GM18907 (cell line): ENCODE data around the gene RLN2.
"Not testable (repeated sequence)": the region's sequence is repeated elsewhere in the genome, so short reads cannot be mapped to it uniquely, and the experiment has no call there.

Experiments
- ATAC-seq: cut with Tn5 transposase; IDR thresholded peaks from one replicate; pipeline ENCODE4 v1.9.1; 2021; ENCODE audit warnings: mild to moderate bottlenecking, moderate library complexity; ENCODE audit not compliant: unreplicated experiment

Gene RLN2, protein sequence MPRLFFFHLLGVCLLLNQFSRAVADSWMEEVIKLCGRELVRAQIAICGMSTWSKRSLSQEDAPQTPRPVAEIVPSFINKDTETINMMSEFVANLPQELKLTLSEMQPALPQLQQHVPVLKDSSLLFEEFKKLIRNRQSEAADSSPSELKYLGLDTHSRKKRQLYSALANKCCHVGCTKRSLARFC

DNA sequence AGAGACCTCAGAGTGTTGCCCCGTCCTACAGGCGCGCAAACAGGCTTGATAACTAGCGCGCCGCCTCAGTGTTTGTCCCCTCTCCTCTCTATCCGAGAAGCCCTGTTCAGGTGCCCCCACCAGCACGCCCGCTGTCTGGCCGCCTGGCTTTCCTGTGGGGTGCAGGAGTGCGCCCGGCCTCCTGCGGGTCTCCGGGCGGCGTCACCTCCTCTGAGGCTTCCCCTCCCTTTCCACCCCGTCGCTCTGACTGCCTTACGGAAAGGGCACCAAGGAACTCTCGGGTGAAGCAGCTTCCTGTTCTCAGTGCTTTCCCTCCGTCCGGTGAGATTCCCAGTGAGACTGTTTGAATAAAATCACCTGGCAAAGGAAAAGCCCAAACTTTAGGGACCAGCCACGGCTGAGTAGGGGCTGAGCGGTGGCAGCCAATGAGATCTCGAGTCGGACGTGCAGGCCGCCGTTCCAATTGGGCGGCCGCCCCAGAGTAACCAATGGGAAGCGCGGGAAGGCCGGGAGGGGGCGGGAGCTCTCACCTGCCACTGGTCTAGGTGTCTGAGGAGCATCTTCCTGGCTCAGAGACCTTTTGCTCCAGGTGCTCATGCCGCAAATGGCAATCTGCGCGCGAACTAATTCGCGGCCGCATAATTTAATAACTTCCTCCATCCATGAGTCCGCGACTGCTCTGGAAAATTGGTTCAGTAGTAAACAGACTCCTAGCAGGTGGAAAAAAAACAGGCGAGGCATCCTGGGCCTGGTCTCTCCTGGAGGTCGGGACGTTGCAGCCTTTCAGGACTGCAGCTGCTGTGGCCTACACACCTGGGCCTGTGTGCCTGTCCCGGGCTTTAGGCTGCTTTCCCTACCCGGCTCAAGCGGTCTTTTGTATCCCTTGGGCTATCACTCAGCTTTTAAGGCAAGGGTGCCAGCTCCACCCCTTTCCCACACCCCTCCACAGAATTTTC is at the start of gene RLN2:
Gene RLN2 (minus strand): TSS at position 877 of the 956 bp plus-strand sequence. CDS start 136 bp downstream, at position 741.
- peak; percentile 97 for ATAC-seq

GRCh38 chr9:5354184-5354583 is 49.7 kb upstream of the RLN2 start:
- ATAC-seq: no peak

DNA sequence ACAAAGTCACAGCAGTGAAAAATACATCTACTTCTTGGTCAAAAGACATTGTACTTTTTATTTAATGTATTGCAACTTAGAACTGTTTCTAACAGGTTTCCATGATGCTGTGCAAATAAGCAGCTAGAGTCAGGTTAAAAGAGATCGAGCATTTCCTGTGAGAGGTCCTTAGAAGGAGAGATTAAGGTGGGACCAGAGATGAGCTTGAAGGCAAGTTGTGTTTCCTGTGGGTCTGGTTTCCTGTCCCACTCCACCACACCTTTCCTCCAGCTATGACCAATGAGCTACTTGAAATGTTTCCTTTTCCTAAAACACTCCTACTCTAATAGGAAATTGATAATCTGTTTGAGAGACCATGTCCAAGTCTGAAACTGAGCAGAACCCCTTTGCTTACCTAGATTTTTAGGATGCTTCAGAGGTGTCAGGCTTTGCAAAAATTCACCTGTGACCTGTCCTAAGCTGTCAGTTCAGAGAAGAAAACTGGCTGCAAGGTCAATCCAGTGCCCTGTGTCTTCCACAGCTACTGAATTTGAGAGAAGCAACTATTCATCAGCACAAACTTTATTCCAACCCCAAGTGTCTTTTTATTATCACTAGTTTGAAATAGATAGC is 48.2 kb upstream of the RLN2 start:
- no peak for ATAC-seq

GRCh38 chr9:5338992-5339981 is 34.8 kb upstream of the RLN2 start, which contains the start of gene RLN1:
Gene RLN1 (minus strand): TSS chr9:5339876. CDS start chr9:5339746, 130 bp downstream.
- ATAC-seq: peak; percentile 99

DNA sequence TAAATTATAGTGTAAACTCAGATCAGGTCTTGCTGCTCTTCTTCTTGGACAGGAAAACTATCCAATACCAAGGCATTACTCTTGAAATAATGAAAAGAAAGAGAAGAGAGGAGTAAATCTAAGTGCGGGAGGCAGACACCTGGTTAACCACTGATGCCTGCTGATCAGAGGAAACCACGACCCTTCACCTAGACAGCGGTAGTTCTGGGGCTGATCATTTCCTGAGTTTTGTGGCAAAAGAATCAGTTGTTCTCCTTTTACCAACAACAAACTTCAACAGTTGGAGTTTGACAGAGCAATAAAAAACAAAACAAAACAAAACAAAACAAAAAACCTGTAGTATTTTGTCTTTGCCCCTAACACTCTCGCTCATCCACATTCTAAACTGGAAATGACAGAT is 32.2 kb upstream of the RLN2 start:
- no peak for ATAC-seq

DNA sequence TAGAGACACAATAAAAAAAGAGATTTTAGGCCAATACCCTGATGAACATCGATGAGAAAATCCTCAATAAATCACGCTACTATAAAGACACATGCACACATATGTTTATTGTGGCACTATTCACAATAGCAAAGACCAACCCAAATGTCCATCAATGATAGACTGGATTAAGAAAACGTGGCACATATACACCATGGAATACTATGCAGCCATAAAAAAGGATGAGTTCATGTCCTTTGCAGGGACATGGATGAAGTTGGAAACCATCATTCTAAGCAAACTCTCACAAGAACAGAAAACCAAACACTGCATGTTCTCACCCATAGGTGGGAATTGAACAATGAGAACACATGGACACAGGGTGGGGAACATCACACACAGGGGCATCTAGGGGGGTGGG is 26.8 kb upstream of the RLN2 start:
- not testable (repeated sequence) for ATAC-seq

GRCh38 chr9:5326893-5327548 is 22.5 kb upstream of the RLN2 start:
- ATAC-seq: no peak

DNA sequence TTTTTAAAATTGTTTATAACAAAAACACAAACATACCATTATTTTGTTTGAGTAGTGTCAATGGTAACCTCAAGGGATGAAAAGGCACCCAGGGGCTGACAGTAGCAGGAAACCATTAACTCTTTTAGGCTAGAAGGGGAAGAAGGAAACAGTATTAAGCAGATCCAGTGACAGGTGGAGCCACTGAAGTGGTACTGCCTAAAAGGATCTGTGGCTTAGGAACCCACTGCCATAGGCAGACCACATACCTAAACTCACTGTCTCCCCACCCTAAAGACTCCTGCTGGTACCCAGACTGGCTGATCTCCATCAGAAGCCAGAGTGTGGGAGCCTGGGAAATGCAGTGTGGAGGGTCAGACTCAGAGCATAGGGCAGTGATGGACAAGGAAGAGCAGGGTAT is 21.7 kb upstream of the RLN2 start:
- no peak for ATAC-seq

- ATAC-seq: not testable (repeated sequence)
Observed at GRCh38 chr9:5321601-5322000, 17.1 kb upstream of the RLN2 start.

DNA sequence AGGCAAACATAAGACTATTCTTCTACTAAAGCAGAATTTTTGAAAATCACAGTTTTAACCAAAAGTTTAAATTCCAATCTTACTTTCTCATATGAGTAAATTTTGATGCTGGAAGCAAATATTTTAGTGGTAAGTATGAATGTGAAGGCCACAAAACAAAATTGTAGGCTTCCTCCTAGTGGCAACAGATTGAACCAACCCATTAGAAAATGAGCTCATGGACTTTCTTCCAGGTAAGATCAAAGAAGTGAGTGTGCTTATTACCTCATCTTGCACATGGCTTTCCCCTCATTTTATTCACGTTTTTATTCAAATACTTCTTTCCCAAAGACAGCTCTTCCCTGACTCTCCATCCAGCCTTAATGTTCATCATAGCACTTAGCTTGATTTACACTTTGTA is 16.5 kb upstream of the RLN2 start:
- ATAC-seq: no peak

DNA sequence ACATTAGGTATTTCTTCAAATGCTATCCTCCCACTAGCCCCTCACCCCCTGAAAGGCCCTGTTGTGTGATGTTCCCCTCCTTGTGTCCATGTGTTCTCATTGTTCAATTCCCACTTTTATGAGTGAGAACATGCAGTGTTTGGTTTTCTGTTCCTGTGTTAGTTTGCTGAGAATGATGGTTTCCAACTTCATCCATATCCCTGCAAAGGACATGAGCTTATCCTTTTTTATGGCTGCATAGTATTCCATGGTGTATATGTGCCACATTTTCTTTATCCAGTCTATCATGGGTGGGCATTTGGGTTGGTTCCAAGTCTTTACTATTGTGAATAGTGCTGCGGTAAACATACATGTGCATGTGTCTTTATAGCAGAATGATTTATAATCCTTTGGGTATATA is 11.9 kb upstream of the RLN2 start:
- not testable (repeated sequence) for ATAC-seq

DNA sequence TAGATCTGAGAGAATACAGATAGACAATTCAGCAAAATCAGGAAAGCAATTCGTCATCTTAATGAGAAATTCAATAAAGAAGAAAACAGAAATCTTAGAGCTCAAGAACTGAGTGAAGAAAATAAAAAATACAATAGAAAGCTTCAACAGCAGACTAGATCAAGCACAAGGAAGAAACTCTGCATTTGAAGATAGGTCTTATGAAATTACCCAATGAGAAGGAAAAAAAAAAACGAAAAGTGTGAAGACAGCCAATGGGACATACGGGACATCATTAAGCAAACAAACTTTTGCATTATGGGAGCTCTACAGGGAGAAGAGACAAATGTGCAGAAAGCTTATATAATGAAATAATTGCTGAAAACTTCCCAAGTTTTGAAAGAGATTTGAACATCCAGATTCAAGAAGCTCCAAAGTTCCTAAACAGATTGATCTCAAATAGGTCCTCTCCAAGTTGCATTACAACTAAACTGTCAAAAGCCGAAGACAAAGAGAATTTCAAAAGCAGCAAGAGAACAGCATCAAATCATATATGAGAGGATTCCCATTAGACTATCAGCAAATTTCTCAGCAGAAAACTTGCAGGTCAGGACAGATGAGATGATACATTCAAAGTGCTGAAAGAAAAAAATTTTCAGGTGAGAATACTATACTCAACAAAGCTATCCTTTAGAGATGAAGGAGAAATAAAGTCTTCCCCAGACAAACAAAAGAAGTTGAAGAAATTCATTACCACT is 10.8 kb upstream of the RLN2 start:
- no peak for ATAC-seq

DNA sequence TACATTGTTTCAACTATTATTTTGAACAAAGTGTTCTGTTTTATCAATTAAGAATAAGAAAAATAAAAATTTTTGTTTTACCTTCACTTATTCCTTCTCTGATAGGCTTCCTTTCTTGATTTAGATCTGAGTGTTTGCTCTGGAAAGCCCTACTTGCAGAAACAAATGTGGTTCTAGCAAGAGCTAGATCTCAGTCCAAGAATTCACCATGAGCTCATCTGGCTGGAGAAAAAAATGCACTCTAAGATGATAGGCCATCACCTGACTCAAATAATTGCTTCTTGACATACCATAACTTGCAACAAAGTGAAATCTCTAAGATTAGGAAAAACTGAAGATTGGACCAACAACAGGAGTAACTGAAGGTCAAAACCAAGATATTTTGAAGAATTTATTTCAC is 6.3 kb upstream of the RLN2 start:
- no peak for ATAC-seq

GRCh38 chr9:5305741-5306140 is 1.2 kb upstream of the RLN2 start:
- ATAC-seq: no peak

GRCh38 chr9:5301544-5301943 is 3.0 kb downstream of the RLN2 start:
- no peak for ATAC-seq

DNA sequence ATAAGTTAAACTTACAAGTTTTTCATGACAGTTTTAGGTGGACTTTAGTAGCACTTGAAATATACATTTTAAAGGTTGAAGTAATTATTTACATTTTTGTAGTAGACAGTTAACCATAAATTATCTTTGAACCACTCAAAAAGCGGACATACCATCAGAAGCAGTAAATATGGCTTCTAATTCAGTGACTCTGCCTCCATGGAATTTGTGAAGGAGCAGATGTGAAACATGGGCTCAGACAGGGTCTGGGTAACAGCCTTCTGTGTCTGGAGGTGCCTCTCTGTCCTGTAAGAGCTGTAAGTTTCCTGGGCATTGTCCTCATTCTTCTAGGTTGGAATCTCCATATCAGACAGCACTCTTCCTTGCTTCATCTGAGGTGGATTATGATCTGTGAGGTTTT is 12.4 kb downstream of the RLN2 start:
- no peak for ATAC-seq

- no peak for ATAC-seq
Observed at GRCh38 chr9:5288591-5288990, 15.9 kb downstream of the RLN2 start.

GRCh38 chr9:5286262-5286661 is 18.3 kb downstream of the RLN2 start:
- no peak for ATAC-seq

DNA sequence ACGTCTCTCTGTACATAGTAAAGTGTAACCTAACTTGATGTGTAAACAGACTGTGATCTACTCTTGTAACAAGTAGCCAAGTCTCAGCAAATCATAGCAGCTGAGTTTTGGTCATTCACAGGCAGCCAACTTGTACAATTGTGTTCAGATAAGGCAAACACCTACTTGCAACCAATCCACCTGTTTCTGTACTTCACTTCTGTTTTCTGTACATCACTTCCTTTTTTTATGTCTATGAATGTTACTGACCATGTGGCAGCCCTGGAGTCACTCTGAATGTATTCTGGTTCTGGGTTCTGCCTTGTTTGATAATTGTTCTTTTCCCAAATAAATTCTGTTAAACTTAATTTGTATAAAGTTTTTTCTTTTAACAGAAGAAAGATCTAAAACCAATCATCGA is 26.0 kb downstream of the RLN2 start:
- ATAC-seq: no peak
